ENCODE measurements around the gene BMF. TPM values are rescaled to one million over a fixed set of nuclear protein-coding genes. Genes with fewer than 3 reads are reported as not detected.
A peak's percentile ranks its signal among the peaks of the same experiment; 100 is the strongest.
"Not testable (repeated sequence)": the region's sequence is repeated elsewhere in the genome, so short reads cannot be mapped to it uniquely, and the experiment has no call there.

The BMF gene
- total RNA-seq, 3 donors from 2014 or later, result 8.2 to 24.4 (median 9.3) TPM

DNA sequence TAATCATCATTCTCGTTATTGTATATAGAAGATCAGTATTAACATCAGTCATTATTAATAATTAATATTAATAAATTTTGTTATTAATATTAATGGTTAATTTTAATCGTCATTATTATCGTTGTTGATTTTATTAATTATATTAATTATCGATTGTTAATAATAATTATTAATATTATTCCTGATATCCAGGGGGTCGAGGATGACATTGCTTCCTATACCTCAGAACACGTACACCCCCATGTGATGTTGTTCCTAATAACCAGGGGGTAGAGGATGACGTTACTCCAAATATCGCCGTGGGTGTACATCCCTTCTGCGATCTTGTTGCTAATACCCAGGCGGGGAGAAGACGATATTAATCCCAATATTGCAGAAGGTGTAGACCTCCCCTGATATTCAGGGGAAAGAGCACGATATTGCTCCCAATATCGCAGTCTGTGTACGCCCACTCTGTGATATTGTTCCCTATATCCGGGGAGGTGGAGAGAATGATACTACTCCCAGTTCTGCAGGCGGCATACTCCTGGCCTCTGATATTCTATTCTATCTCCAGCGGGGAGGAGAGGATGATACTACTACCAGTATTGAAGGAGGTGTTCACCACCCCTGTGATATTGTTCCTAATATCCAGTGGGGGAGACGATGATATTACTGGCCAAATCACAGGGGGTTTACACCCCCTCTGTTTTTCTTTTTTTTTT lies 22.3 kb upstream of the BMF start:
- TF ChIP-seq POLR2AphosphoS5 (IDR thresholded peaks at IDR 0.05), result no peak
- TF ChIP-seq CTCF (IDR thresholded peaks at IDR 0.05), result no peak
- intact Hi-C loops (cut with DNase I; ENCODE audit: low total_unique reads), result no loop called here
- Histone ChIP-seq H3K4me1 (no peaks in the 10 kb centered on the region), H3K27me3 (no peaks in the 10 kb centered on the region), H3K4me3 (no peak overlapping the region), H3K36me3 (no peaks in the 10 kb centered on the region), H3K27ac (no peak overlapping the region), H3K9me3 (no peaks in the 10 kb centered on the region)
- no peak for DNase-seq (ENCODE audit: low spot score in 2 of 2)

DNA sequence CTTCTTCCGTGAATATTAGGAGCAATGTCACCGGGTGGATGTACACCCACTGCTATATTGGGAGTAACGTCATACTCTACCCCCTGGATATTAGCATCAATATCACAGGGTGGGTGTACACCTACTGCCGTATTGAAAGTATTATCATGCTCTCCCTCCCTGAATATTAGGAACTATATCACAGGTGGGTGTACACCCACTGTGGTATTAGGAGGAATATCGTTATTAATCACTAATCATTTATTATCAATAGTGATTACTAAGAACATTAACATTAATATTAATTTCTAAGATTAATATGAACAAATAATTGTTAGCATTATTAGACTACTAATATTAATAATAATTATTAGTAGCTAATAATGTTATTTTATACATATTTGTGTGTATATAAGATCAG lies 21.4 kb upstream of the BMF start:
- TF ChIP-seq POLR2A (IDR thresholded peaks at IDR 0.05) (no peak), CTCF (IDR thresholded peaks at IDR 0.05) (no peak), POLR2AphosphoS5 (IDR thresholded peaks at IDR 0.05) (no peak)
- no peak for DNase-seq (ENCODE audit: low spot score in 2 of 2)
- H3K27ac ChIP-seq, result no peak overlapping the region
- no peaks in the 10 kb centered on the region for H3K4me1 ChIP-seq
- H3K36me3 ChIP-seq, result no peaks in the 10 kb centered on the region
- no peaks in the 10 kb centered on the region for H3K9me3 ChIP-seq
- intact Hi-C loops (cut with DNase I; ENCODE audit: low total_unique reads), result no loop called here
- H3K4me3 ChIP-seq, result no peak overlapping the region
- H3K27me3 ChIP-seq, result no peaks in the 10 kb centered on the region

GRCh38 chr15:40128766-40129660 lies 20.3 kb upstream of the BMF start:
- DNase-seq (ENCODE audit: low spot score in 2 of 2), result no peak
- intact Hi-C loops (cut with DNase I; ENCODE audit: low total_unique reads), result no loop called here

DNA sequence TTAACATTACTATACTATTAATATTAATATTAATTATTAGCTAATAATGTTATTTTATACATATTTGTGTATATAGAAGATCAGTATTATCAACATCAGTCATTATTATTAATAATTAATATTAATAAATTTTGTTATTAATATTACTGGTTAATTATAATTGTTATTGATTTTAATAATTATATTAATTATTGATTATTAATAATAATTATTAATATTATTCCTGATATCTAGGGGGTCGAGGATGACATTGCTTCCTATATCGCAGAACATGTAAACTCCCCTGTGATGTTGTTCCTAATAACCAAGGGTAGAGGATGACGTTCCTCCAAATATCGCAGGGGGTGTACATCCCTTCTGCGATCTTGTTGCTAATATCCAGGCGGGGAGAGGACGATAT lies 17.3 kb upstream of the BMF start:
- Histone ChIP-seq H3K4me3 (no peak overlapping the region), H3K27ac (no peak overlapping the region), H3K27me3 (no peaks in the 10 kb centered on the region), H3K36me3 (no peaks in the 10 kb centered on the region), H3K9me3 (no peaks in the 10 kb centered on the region), H3K4me1 (no peaks in the 10 kb centered on the region)
- no peak for DNase-seq (ENCODE audit: low spot score in 2 of 2)
- TF ChIP-seq POLR2AphosphoS5 (IDR thresholded peaks at IDR 0.05) (no peak), CTCF (IDR thresholded peaks at IDR 0.05) (no peak), POLR2A (IDR thresholded peaks at IDR 0.05) (no peak)
- intact Hi-C loops (cut with DNase I; ENCODE audit: low total_unique reads), result no loop called here

More at GRCh38 chr15:40128766-40129660, 20.3 kb upstream of the BMF start:
- no peaks in the 10 kb centered on the region for H3K9me3 ChIP-seq
- no peak overlapping the region for H3K4me3 ChIP-seq
- H3K4me1 ChIP-seq, result no peaks in the 10 kb centered on the region
- H3K36me3 ChIP-seq, result no peaks in the 10 kb centered on the region
- H3K27me3 ChIP-seq, result no peaks in the 10 kb centered on the region
- no peak overlapping the region for H3K27ac ChIP-seq
- TF ChIP-seq CTCF (IDR thresholded peaks at IDR 0.05) (no peak), POLR2A (IDR thresholded peaks at IDR 0.05) (no peak), POLR2AphosphoS5 (IDR thresholded peaks at IDR 0.05) (no peak)

GRCh38 chr15:40124807-40125285 lies 16.2 kb upstream of the BMF start:
- peak in 1 of 3 donors; percentile 53 for TF ChIP-seq POLR2AphosphoS5 (IDR thresholded peaks at IDR 0.05)
- intact Hi-C loops (cut with DNase I; ENCODE audit: low total_unique reads); H3K4me1 ChIP-seq; H3K27ac ChIP-seq; H3K4me3 ChIP-seq; H3K9me3 ChIP-seq; H3K36me3 ChIP-seq; H3K27me3 ChIP-seq: not testable (repeated sequence)
- peak in 1 of 2 donors; percentile 42 for DNase-seq (ENCODE audit: low spot score in 2 of 2)

DNA sequence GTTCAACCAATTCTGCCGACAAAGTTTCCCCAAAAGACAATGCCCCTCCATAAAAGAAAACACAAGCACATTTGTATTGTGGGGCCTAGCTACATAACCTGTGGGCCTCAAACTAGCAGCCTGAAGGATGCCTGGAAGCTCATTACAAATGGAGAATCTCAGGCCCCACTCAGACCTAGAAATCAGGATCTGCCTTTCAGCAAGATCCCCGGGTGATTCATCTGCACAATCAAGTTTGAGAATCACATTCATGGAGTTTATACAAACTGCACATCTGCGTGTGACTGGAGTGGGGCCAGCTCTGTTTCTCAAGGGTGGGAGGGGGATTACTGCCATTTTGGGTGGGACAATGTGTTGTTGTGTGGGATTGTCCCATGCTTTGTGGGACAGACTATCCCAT lies 15.7 kb upstream of the BMF start:
- H3K27me3 ChIP-seq; DNase-seq (ENCODE audit: low spot score in 2 of 2); H3K27ac ChIP-seq; H3K4me1 ChIP-seq; H3K36me3 ChIP-seq; H3K4me3 ChIP-seq; H3K9me3 ChIP-seq; intact Hi-C loops (cut with DNase I; ENCODE audit: low total_unique reads): not testable (repeated sequence)

- H3K4me1 ChIP-seq; H3K36me3 ChIP-seq; H3K9me3 ChIP-seq; H3K27ac ChIP-seq; intact Hi-C loops (cut with DNase I; ENCODE audit: low total_unique reads); H3K27me3 ChIP-seq; DNase-seq (ENCODE audit: low spot score in 2 of 2); H3K4me3 ChIP-seq: not testable (repeated sequence)
Observed at GRCh38 chr15:40123863-40124262, 15.2 kb upstream of the BMF start.

- DNase-seq (ENCODE audit: low spot score in 2 of 2); H3K36me3 ChIP-seq; H3K27ac ChIP-seq; H3K27me3 ChIP-seq; H3K4me1 ChIP-seq; intact Hi-C loops (cut with DNase I; ENCODE audit: low total_unique reads); H3K4me3 ChIP-seq; H3K9me3 ChIP-seq: not testable (repeated sequence)
Observed at GRCh38 chr15:40122989-40123388, 14.3 kb upstream of the BMF start.

Measured in breast epithelium (tissue), 4 donors.